Naive thymus-derived CD8-positive, alpha-beta T cell (primary cell): ENCODE data around the gene ACBD3. TPM values are rescaled to one million over a fixed set of nuclear protein-coding genes. Genes with fewer than 3 reads are reported as not detected.
"Not testable (repeated sequence)": the region's sequence is repeated elsewhere in the genome, so short reads cannot be mapped to it uniquely, and the experiment has no call there.

Experiments used
- ATAC-seq, 2 donors: fragments of 150-1000 bp; cut with Tn5 transposase in 1 of 2; sonication (Bioruptor Pico), chemical (Tn5 transposase) in 1 of 2; 1 replicate in 1 of 2; 2 replicates in 1 of 2; pipeline ENCODE4 v1.10.0; 2021; ENCODE audit warnings: mild to moderate bottlenecking in 2 of 2, moderate library complexity in 2 of 2
- POLR2A ChIA-PET: fragments of 350-600 bp; sonication (Branson Sonifier 250); formaldehyde crosslinking; loops from one replicate; lab custom pipeline; 2021; ENCODE audit warnings: antibody characterized with exemption; lab: Charles Lee
- DNase-seq, 10 donors: peaks; one replicate each; pipeline versions ENCODE4 v3.0.0 to v3.0.0-alpha.2; 2020 to 2022
- H3K27ac Mint-ChIP-seq, 10 donors: one replicate each; pipeline ENCODE4 v1.8.0; 2020 to 2022; ENCODE audit warnings: mild to moderate bottlenecking in 10 of 10, mixed read lengths in 10 of 10, moderate library complexity in 4 of 10, inconsistent platforms in 1 of 10
- H3K27me3 Mint-ChIP-seq, 5 donors: one replicate each; pipeline ENCODE4 v1.8.0; 2021 to 2022; ENCODE audit warnings: mixed read lengths in 5 of 5
- H3K36me3 Mint-ChIP-seq, 3 donors: one replicate each; pipeline ENCODE4 v1.8.0; 2020 to 2022; ENCODE audit warnings: mixed read lengths in 3 of 3, mild to moderate bottlenecking in 2 of 3, inconsistent platforms in 1 of 3
- H3K4me1 Mint-ChIP-seq, 4 donors: one replicate each; pipeline ENCODE4 v1.8.0; 2021 to 2022; ENCODE audit warnings: mixed read lengths in 4 of 4
- H3K4me3 Mint-ChIP-seq, 10 donors: one replicate each; pipeline ENCODE4 v1.8.0; 2020 to 2022; ENCODE audit warnings: mild to moderate bottlenecking in 10 of 10, mixed read lengths in 10 of 10, moderate library complexity in 6 of 10, inconsistent platforms in 1 of 10
- H3K9me3 Mint-ChIP-seq, 9 donors: one replicate each; pipeline ENCODE4 v1.8.0; 2020 to 2022; ENCODE audit warnings: mixed read lengths in 9 of 9, mild to moderate bottlenecking in 3 of 9, inconsistent platforms in 1 of 9, moderate library complexity in 1 of 9
- polyA plus RNA-seq, 3 donors: library from polyadenylated mRNA; unstranded; fragments of 300-500 nt; fragmentation: Illumina TruSeq; gene quantifications; one replicate each; pipeline ENCODE4 v1.2.3, GENCODE V29; 2021
- total RNA-seq, 8 experiments: library from RNA in 2 of 8; stranded (reverse) in 2 of 8; gene quantifications; one replicate each; pipeline ENCODE4 v1.2.3 and lab custom pipeline; 2021 to 2026

The ACBD3 gene
- total and polyA plus RNA-seq, 5 experiments from 2014 or later = 11.2 to 33.2 (median 16.1) TPM

DNA sequence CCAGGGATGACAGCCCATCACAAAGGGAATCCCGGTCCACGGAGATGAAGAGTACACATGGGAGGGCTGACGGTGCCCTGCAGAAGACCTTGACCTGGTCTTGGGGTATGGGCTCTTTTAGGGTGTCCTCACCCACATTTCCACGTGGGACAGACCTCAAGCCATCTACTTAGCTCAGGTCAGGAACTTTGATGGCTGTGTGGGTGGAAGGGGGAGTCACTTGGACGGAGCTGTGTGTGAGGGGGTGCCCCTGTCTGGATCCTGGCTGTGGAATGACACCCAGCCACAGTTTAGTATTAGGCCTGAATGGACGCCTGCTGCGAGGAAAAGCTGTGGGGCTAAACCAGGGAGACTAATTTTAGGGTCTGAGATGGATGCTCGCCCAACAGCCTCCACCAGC lies 26.0 kb upstream of the ACBD3 start:
- no peak overlapping the region for H3K27ac Mint-ChIP-seq
- H3K4me1 Mint-ChIP-seq = no peaks in the 10 kb centered on the region
- ATAC-seq = no peak
- H3K36me3 Mint-ChIP-seq = no peaks in the 10 kb centered on the region
- POLR2A ChIA-PET = no interaction called here
- DNase-seq = no peak
- H3K9me3 Mint-ChIP-seq = no peaks in the 10 kb centered on the region
- H3K27me3 Mint-ChIP-seq = no peaks in the 10 kb centered on the region
- H3K4me3 Mint-ChIP-seq = no peak overlapping the region

- ATAC-seq = no peak
- POLR2A ChIA-PET = no interaction called here
- H3K4me3 Mint-ChIP-seq = no peak overlapping the region
Measured at GRCh38 chr1:226211181-226211821, 24.8 kb upstream of the ACBD3 start.

GRCh38 chr1:226210571-226211176 lies 24.1 kb upstream of the ACBD3 start:
- POLR2A ChIA-PET = no interaction called here
- ATAC-seq = no peak
- Mint-ChIP-seq H3K27me3 (peaks cover 0 to 1% (median 0%) of the 10 kb centered on the region in 5 donors), H3K4me3 (no peak overlapping the region), H3K36me3 (no peaks in the 10 kb centered on the region), H3K9me3 (no peaks in the 10 kb centered on the region), H3K4me1 (no peaks in the 10 kb centered on the region), H3K27ac (peak overlapping the region in 1 of 10 donors; percentile 82)
- DNase-seq = no peak

More at GRCh38 chr1:226211181-226211821, 24.8 kb upstream of the ACBD3 start:
- no peaks in the 10 kb centered on the region for H3K36me3 Mint-ChIP-seq
- H3K27me3 Mint-ChIP-seq = no peaks in the 10 kb centered on the region
- H3K27ac Mint-ChIP-seq = no peak overlapping the region
- no peaks in the 10 kb centered on the region for H3K9me3 Mint-ChIP-seq
- no peak for DNase-seq
- H3K4me1 Mint-ChIP-seq = no peaks in the 10 kb centered on the region

GRCh38 chr1:226209307-226210059 lies 22.9 kb upstream of the ACBD3 start:
- Mint-ChIP-seq H3K36me3 (no peaks in the 10 kb centered on the region), H3K27me3 (peaks cover 0 to 4% (median 0%) of the 10 kb centered on the region in 5 donors), H3K27ac (no peak overlapping the region), H3K4me3 (no peak overlapping the region), H3K4me1 (no peaks in the 10 kb centered on the region), H3K9me3 (no peaks in the 10 kb centered on the region)
- ATAC-seq = no peak
- no peak for DNase-seq
- POLR2A ChIA-PET = no interaction called here

DNA sequence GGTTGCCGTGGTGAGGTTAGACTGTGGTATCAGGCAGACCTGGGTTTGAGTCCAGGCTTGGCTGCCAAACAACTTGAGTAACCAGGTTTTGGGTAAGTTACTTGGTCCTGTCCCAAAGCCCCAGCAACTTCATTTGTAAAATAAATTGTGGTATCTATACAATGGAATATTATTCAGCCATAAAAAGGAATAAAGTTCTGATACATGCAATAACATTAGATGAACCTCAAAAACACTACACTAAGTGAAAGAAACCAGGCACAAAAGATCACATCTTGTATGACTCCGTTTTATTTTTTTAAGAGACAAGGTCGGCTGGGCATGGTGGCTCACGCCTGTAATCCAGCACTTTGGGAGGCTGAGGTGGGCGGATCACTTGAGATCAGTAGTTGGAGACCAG lies 20.5 kb upstream of the ACBD3 start:
- POLR2A ChIA-PET = no interaction called here
- Mint-ChIP-seq H3K36me3 (no peaks in the 10 kb centered on the region), H3K4me1 (no peaks in the 10 kb centered on the region), H3K9me3 (no peaks in the 10 kb centered on the region), H3K27ac (no peak overlapping the region), H3K27me3 (peaks cover 0 to 6% (median 0%) of the 10 kb centered on the region in 5 donors), H3K4me3 (no peak overlapping the region)
- ATAC-seq = no peak
- no peak for DNase-seq

DNA sequence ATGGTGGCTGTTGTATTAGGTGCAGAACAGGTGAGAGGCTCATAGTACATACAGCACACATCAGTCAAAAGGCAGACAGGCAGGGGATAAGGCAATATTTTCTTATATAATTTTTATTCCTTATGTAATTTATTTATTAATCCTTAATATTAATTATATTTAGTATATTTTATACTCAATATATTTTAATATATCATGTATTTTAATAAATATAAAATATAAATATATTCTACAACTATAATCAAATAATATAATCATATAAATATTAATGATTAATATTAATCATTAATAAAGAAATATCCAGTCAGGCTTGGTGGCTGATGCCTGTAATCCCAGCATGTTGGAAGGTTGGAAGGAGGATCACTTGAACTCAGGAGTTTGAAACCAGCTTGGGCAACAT lies 17.7 kb upstream of the ACBD3 start:
- POLR2A ChIA-PET = no interaction called here
- no peak overlapping the region for H3K27ac Mint-ChIP-seq
- peaks cover 2 to 14% (median 9%) of the 10 kb centered on the region in 5 donors for H3K27me3 Mint-ChIP-seq
- no peaks in the 10 kb centered on the region for H3K9me3 Mint-ChIP-seq
- no peak for ATAC-seq
- no peaks in the 10 kb centered on the region for H3K36me3 Mint-ChIP-seq
- H3K4me1 Mint-ChIP-seq = peaks cover 0 to 4% (median 1%) of the 10 kb centered on the region in 4 donors
- no peak overlapping the region for H3K4me3 Mint-ChIP-seq
- no peak for DNase-seq

GRCh38 chr1:226203655-226204054 lies 17.1 kb upstream of the ACBD3 start:
- H3K27me3 Mint-ChIP-seq = peaks cover 2 to 14% (median 9%) of the 10 kb centered on the region in 5 donors
- POLR2A ChIA-PET = no interaction called here
- no peak for ATAC-seq
- H3K9me3 Mint-ChIP-seq = no peaks in the 10 kb centered on the region
- no peaks in the 10 kb centered on the region for H3K36me3 Mint-ChIP-seq
- no peak overlapping the region for H3K27ac Mint-ChIP-seq
- H3K4me3 Mint-ChIP-seq = no peak overlapping the region
- no peak for DNase-seq
- peaks cover 0 to 4% (median 1%) of the 10 kb centered on the region in 4 donors for H3K4me1 Mint-ChIP-seq

DNA sequence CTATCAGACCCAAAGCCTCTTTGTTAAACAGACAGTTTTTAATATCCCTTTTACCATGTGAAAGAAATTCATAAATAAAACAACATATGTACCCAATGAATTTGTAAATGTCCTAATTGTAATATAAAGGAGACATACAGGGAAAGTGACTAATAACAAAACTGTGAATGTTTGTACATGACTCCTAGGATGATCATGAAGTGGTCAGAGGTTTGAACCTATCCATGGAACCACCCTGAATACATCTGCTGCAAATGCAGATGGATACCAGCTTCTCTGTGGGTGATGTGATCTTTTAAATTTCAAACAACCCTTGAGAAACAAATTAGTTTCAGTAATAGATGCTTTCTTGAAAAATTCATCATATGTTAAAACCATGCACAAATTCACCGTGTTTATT lies 16.7 kb upstream of the ACBD3 start:
- peaks cover 2 to 14% (median 9%) of the 10 kb centered on the region in 5 donors for H3K27me3 Mint-ChIP-seq
- no peaks in the 10 kb centered on the region for H3K36me3 Mint-ChIP-seq
- H3K9me3 Mint-ChIP-seq = no peaks in the 10 kb centered on the region
- no peak for ATAC-seq
- H3K4me3 Mint-ChIP-seq = no peak overlapping the region
- H3K4me1 Mint-ChIP-seq = peaks cover 0 to 4% (median 1%) of the 10 kb centered on the region in 4 donors
- H3K27ac Mint-ChIP-seq = no peak overlapping the region
- POLR2A ChIA-PET = no interaction called here
- no peak for DNase-seq

- DNase-seq, H3K36me3 Mint-ChIP-seq, H3K9me3 Mint-ChIP-seq, POLR2A ChIA-PET, ATAC-seq, H3K4me1 Mint-ChIP-seq, H3K27ac Mint-ChIP-seq, H3K4me3 Mint-ChIP-seq: not testable (repeated sequence)
- H3K27me3 Mint-ChIP-seq = peaks cover 2 to 14% (median 9%) of the 10 kb centered on the region in 5 donors
Measured at GRCh38 chr1:226202666-226203065, 16.1 kb upstream of the ACBD3 start.

GRCh38 chr1:226202246-226202645 lies 15.7 kb upstream of the ACBD3 start:
- no peaks in the 10 kb centered on the region for H3K36me3 Mint-ChIP-seq
- H3K27me3 Mint-ChIP-seq = peaks cover 2 to 14% (median 9%) of the 10 kb centered on the region in 5 donors
- DNase-seq = no peak
- POLR2A ChIA-PET = no interaction called here
- H3K9me3 Mint-ChIP-seq = no peaks in the 10 kb centered on the region
- ATAC-seq = no peak
- peaks cover 0 to 4% (median 2%) of the 10 kb centered on the region in 4 donors for H3K4me1 Mint-ChIP-seq
- no peak overlapping the region for H3K27ac Mint-ChIP-seq
- no peak overlapping the region for H3K4me3 Mint-ChIP-seq

GRCh38 chr1:226201029-226201593 lies 14.6 kb upstream of the ACBD3 start:
- no peaks in the 10 kb centered on the region for H3K36me3 Mint-ChIP-seq
- ATAC-seq (no peak), DNase-seq (no peak)
- H3K4me3 Mint-ChIP-seq = no peak overlapping the region
- peaks cover 3 to 6% (median 5%) of the 10 kb centered on the region in 4 donors for H3K4me1 Mint-ChIP-seq
- no peaks in the 10 kb centered on the region for H3K9me3 Mint-ChIP-seq
- POLR2A ChIA-PET = interaction anchor here (0.6 kb wide), 1 partner anchor 31 kb away, joined by 3 read pairs; no protein-coding TSS in a partner anchor
- peaks cover 2 to 20% (median 10%) of the 10 kb centered on the region in 5 donors for H3K27me3 Mint-ChIP-seq
- H3K27ac Mint-ChIP-seq = no peak overlapping the region

DNA sequence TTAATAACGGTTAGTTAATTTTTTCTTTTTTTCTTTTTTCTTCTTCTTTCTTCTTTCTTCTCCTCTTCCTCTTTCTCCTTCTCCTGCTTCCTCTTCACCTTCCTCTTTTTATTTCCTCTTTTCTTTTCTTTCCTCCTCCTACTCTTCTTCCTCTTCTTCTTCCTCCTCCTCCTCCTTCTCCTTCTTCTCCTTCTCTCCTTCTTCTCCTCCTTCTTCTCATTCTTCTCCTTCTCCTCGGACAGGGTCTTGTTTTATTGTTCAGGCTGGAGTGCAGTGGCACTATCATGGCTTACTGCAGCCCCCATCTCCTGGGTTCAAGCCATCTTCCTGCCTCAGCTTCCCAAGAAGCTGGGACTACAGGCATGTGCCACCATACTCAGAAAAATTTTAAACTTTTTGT lies 13.4 kb upstream of the ACBD3 start:
- H3K4me3 Mint-ChIP-seq = no peak overlapping the region
- peaks cover 3 to 6% (median 5%) of the 10 kb centered on the region in 4 donors for H3K4me1 Mint-ChIP-seq
- no peak for ATAC-seq
- peaks cover 2 to 20% (median 10%) of the 10 kb centered on the region in 5 donors for H3K27me3 Mint-ChIP-seq
- peak overlapping the region in 2 of 10 donors; percentile 10 to 11 for H3K27ac Mint-ChIP-seq
- H3K9me3 Mint-ChIP-seq = no peaks in the 10 kb centered on the region
- no peak for DNase-seq
- POLR2A ChIA-PET = interaction anchor here (1.2 kb wide), 1 partner anchor 74 kb away, joined by 3 read pairs; no protein-coding TSS in a partner anchor
- H3K36me3 Mint-ChIP-seq = no peaks in the 10 kb centered on the region

DNA sequence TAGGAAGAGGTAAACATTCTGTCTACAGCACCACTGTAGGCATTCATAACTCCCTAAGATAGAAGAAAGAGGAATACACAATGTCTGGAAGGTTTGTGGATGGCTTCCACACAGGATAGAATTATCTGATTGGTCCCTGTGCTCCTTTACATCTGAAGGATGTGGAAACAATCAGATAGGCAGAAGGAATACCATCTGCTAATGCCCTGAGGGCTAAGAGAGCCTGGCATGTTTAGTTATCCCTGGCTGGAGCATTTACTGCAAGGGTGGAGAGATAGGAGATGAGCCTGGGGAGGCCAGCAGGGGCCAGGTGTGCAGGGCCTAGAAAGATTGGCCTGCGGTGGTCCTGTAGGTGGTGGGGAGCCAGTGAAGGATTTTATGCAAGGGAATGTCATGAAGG lies 8.6 kb upstream of the ACBD3 start:
- DNase-seq (no peak), ATAC-seq (no peak)
- Mint-ChIP-seq H3K27me3 (peaks cover 0 to 17% (median 10%) of the 10 kb centered on the region in 5 donors), H3K4me3 (no peak overlapping the region), H3K9me3 (no peaks in the 10 kb centered on the region), H3K27ac (peak overlapping the region in 1 of 10 donors; percentile 41), H3K4me1 (peaks cover 3 to 6% (median 5%) of the 10 kb centered on the region in 4 donors), H3K36me3 (no peaks in the 10 kb centered on the region)
- POLR2A ChIA-PET = no interaction called here
